A549 (cell line): ENCODE data around the gene PCBP3. TPM values are rescaled to one million over a fixed set of nuclear protein-coding genes. Genes with fewer than 3 reads are reported as not detected.

ENCODE experiments used
- ATAC-seq, 2 experiments: fragments of 200-7000 bp in 1 of 2; fragments of >200 bp in 1 of 2; cut with Nextera tagmentation in 1 of 2; cut with Tn5 transposase in 1 of 2; 3 replicates each; pipeline versions ENCODE4 v1.8.0 to v1.9.1; 2018 to 2020; ENCODE audit warnings: mild to moderate bottlenecking in 1 of 2, moderate library complexity in 1 of 2
- CTCF ChIA-PET: fragments of 300-600 bp; sonication (Branson Sonifier 250); formaldehyde crosslinking; extraction: SDS; loops from one replicate; lab custom pipeline; 2021; ENCODE audit warnings: antibody characterized with exemption, inconsistent platforms; lab: Yijun Ruan, JAX
- POLR2A ChIA-PET: fragments of 350-600 bp; formaldehyde crosslinking; extraction: SDS; loops from one replicate; lab custom pipeline; 2021; ENCODE audit warnings: antibody characterized with exemption, inconsistent platforms; lab: Yijun Ruan, JAX
- DNase-seq, 2 experiments: peaks; one replicate each; pipeline versions ENCODE4 v3.0.0 to v3.0.0-alpha.2; 2011 to 2016; ENCODE audit warnings: low read depth in 1 of 2, low spot score in 1 of 2
- FAIRE-seq: peaks from 2 replicates; lab custom pipeline; 2011; peaks lifted over from hg19 to GRCh38; lab: Jason Lieb, UNC
- H3K27ac ChIP-seq, 2 experiments: fragments of >200 bp; sonication (Bioruptor Twin); formaldehyde crosslinking; 3 replicates each; pipeline ENCODE4 v1.5.1; 2016 to 2017
- H3K4me1 ChIP-seq: fragments of >200 bp; sonication (Bioruptor Twin); formaldehyde crosslinking; 3 replicates; pipeline ENCODE4 v1.6.1; 2016
- H3K4me2 ChIP-seq: fragments of >200 bp; sonication (Bioruptor Twin); formaldehyde crosslinking; 3 replicates; pipeline ENCODE4 v1.6.1; 2016
- H3K4me3 ChIP-seq: fragments of >200 bp; sonication (Bioruptor Twin); formaldehyde crosslinking; 3 replicates; pipeline ENCODE4 v1.5.1; 2016
- H3K9me3 ChIP-seq: fragments of >200 bp; sonication (Bioruptor Twin); formaldehyde crosslinking; 3 replicates; pipeline ENCODE4 v1.6.1; 2016
- BHLHE40 ChIP-seq: IDR thresholded peaks from 2 replicates; pipeline ENCODE4 v1.6.1; 2012; ENCODE audit warnings: low read depth, low read length, inconsistent platforms
- CEBPB ChIP-seq, 2 experiments: fragments of >200 bp in 1 of 2; sonication (Bioruptor Twin) in 1 of 2; formaldehyde crosslinking in 1 of 2; IDR thresholded peaks; 2 replicates each; pipeline ENCODE4 v1.6.1; 2012 to 2016
- CHD4 ChIP-seq: fragments of 200-600 bp; sonication (generic); IDR thresholded peaks from 2 replicates; pipeline ENCODE4 v1.6.1; 2016; ENCODE audit warnings: antibody characterized with exemption, mild to moderate bottlenecking, borderline replicate concordance
- E2F6 ChIP-seq: IDR thresholded peaks from 2 replicates; pipeline ENCODE4 v1.6.1; 2012; ENCODE audit warnings: low read depth, borderline replicate concordance
- EP300 ChIP-seq, 2 experiments: fragments of >200 bp; sonication (Bioruptor Twin); formaldehyde crosslinking; IDR thresholded peaks; 2 replicates in 1 of 2; 3 replicates in 1 of 2; pipeline ENCODE4 v1.6.1; 2016 to 2017
- ESRRA ChIP-seq: fragments of 150-350 bp; IDR thresholded peaks from 2 replicates; pipeline ENCODE4 v1.6.1; 2014; ENCODE audit warnings: mild to moderate bottlenecking, low read length, borderline replicate concordance
- FOSL2 ChIP-seq, 2 experiments: fragments of 450-650 bp in 1 of 2; fragments of >200 bp in 1 of 2; sonication (Bioruptor Twin) in 1 of 2; formaldehyde crosslinking; IDR thresholded peaks; 2 replicates each; pipeline versions ENCODE4 v1.5.0 to v1.6.1; 2016 to 2020; ENCODE audit warnings: mild to moderate bottlenecking in 1 of 2, moderate library complexity in 1 of 2
- HOXB5 ChIP-seq: fragments of 250-450 bp; sonication (Bioruptor Pico); IDR thresholded peaks from 2 replicates; pipeline ENCODE4 v1.5.0; 2020; ENCODE audit warnings: mild to moderate bottlenecking, moderate library complexity
- JUNB ChIP-seq: fragments of >200 bp; sonication (Bioruptor Twin); formaldehyde crosslinking; IDR thresholded peaks from 2 replicates; pipeline ENCODE4 v1.6.1; 2016
- KDM1A ChIP-seq: fragments of 200-600 bp; sonication (generic); IDR thresholded peaks from 2 replicates; pipeline ENCODE4 v1.6.1; 2016; ENCODE audit warnings: low read depth, mild to moderate bottlenecking
- MAX ChIP-seq: IDR thresholded peaks from 2 replicates; pipeline ENCODE4 v1.6.1; 2012
- NR3C1 ChIP-seq: fragments of >200 bp; sonication (Bioruptor Twin); formaldehyde crosslinking; IDR thresholded peaks from 3 replicates; pipeline ENCODE4 v1.6.1; 2017
- POLR2A ChIP-seq: IDR thresholded peaks from 2 replicates; pipeline ENCODE4 v1.6.1; 2012; ENCODE audit warnings: mild to moderate bottlenecking, low read length
- POLR2AphosphoS2 ChIP-seq: conservative IDR thresholded peaks from 2 replicates; pipeline ENCODE4 v1.6.1; 2012; ENCODE audit warnings: low read length, improper control_type of control experiment, inconsistent platforms
- RARB ChIP-seq: fragments of 250-450 bp; sonication (Bioruptor Pico); IDR thresholded peaks from 2 replicates; pipeline ENCODE4 v1.8.0; 2021; ENCODE audit warnings: mild to moderate bottlenecking, moderate library complexity
- RCOR1 ChIP-seq: fragments of 150-350 bp; IDR thresholded peaks from 2 replicates; pipeline ENCODE4 v1.6.1; 2014; ENCODE audit warnings: antibody characterized with exemption, low read length, low read depth
- SMC3 ChIP-seq: fragments of >200 bp; sonication (Bioruptor Twin); formaldehyde crosslinking; IDR thresholded peaks from 3 replicates; pipeline ENCODE4 v1.6.1; 2018; ENCODE audit warnings: inconsistent platforms
- TFCP2L1 ChIP-seq: fragments of 250-450 bp; sonication (Bioruptor Pico); IDR thresholded peaks from 2 replicates; pipeline ENCODE4 v1.5.0; 2021; ENCODE audit warnings: mild to moderate bottlenecking
- USF2 ChIP-seq: fragments of 450-650 bp; IDR thresholded peaks from 2 replicates; pipeline ENCODE4 v1.6.1; 2014; ENCODE audit warnings: antibody characterized with exemption
- WGBS: methylation state at CpG from one replicate; pipeline ENCODE4 v1.1.6; 2017; ENCODE audit errors: missing lambda C conversion rate; 5-methylcytosine and 5-hydroxymethylcytosine counted together
- polyA plus RNA-seq, 4 experiments: library from polyadenylated mRNA; depleted of rRNA in 3 of 4; stranded (reverse); fragments of >200 nt; fragmentation: RNase III in 1 of 4; extraction: RNeasy Plus Mini Kit Qiagen cat#74134 plus additional on column Dnase treatment in 1 of 4; gene quantifications; 2 replicates in 3 of 4; 3 replicates in 1 of 4; pipeline ENCODE4 v1.2.3, GENCODE V29; 2011 to 2017
- TF ChIP-seq, protein P1 (sequence below): fragments of >200 bp; sonication (Bioruptor Twin); formaldehyde crosslinking; IDR thresholded peaks from 3 replicates; pipeline ENCODE4 v1.5.1; 2016
- TF ChIP-seq, protein P2 (sequence below): fragments of 150-350 bp; IDR thresholded peaks from 2 replicates; pipeline ENCODE4 v1.6.1; 2014; ENCODE audit warnings: low read depth, mild to moderate bottlenecking, low read length

PCBP3 gene
- polyA plus RNA-seq, 2 of the 4 experiments (the other 2 are of a cell fraction), result 0.30 to 0.34 TPM

DNA sequence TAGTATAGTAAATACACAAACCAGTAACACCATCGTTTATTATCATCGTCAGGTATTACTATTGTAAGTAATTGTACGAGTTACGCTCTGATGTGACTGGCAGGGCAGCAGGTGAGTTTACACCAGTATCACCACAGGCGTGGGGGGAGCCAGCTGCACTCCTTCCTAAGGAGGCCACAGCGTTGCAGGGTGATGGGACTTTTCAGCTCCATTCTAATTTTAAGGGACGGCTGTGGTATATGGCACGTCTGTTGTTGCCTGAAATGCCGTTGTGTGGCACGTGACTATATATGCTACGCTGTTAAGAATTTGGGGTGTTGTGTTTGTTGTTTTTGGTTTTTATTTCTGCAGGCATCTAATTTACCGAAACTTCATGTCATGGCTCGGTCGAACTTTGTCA is 173.3 kb downstream of the PCBP3 start:
- H3K27ac ChIP-seq, result no peak overlapping the region
- WGBS, result 85% methylated on average over 14 of the region's 14 CpGs
- CTCF ChIA-PET, result interaction anchor here (6.2 to 6.4 kb wide), 2 partner anchors 257 to 261 kb away, joined by 43 to 53 read pairs; no protein-coding TSS in a partner anchor
- POLR2A ChIA-PET, result no interaction called here
- FAIRE-seq (no peak), ATAC-seq (no peak), DNase-seq (no peak)
- peaks cover 28% of the 10 kb centered on the region for H3K4me1 ChIP-seq
- H3K4me2 ChIP-seq, result no peak overlapping the region
- no peak for TF ChIP-seq EP300 (IDR thresholded peaks at IDR 0.05)
- TF ChIP-seq ESRRA, result no peak
- TF ChIP-seq POLR2A, result no peak
- no peak for TF ChIP-seq CEBPB (IDR thresholded peaks at IDR 0.05)
- TF ChIP-seq KDM1A, result no peak
- TF ChIP-seq E2F6, result no peak
- TF ChIP-seq MAX, result no peak
- TF ChIP-seq TFCP2L1 (CRISPR knock-in tag), result no peak
- no peak for TF ChIP-seq FOSL2 (IDR thresholded peaks at IDR 0.05)
- no peak for TF ChIP-seq FOSL2 (CRISPR knock-in tag; IDR thresholded peaks at IDR 0.05)
- no peak for TF ChIP-seq RARB
- TF ChIP-seq USF2, result no peak
- TF ChIP-seq SMC3, result no peak
- no peak for TF ChIP-seq BHLHE40
- TF ChIP-seq HOXB5 (CRISPR knock-in tag), result no peak
- no peak for TF ChIP-seq JUNB
- TF ChIP-seq, protein P1, sequence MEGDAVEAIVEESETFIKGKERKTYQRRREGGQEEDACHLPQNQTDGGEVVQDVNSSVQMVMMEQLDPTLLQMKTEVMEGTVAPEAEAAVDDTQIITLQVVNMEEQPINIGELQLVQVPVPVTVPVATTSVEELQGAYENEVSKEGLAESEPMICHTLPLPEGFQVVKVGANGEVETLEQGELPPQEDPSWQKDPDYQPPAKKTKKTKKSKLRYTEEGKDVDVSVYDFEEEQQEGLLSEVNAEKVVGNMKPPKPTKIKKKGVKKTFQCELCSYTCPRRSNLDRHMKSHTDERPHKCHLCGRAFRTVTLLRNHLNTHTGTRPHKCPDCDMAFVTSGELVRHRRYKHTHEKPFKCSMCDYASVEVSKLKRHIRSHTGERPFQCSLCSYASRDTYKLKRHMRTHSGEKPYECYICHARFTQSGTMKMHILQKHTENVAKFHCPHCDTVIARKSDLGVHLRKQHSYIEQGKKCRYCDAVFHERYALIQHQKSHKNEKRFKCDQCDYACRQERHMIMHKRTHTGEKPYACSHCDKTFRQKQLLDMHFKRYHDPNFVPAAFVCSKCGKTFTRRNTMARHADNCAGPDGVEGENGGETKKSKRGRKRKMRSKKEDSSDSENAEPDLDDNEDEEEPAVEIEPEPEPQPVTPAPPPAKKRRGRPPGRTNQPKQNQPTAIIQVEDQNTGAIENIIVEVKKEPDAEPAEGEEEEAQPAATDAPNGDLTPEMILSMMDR, result no peak
- H3K4me3 ChIP-seq, result no peak overlapping the region
- H3K9me3 ChIP-seq, result no peaks in the 10 kb centered on the region

DNA sequence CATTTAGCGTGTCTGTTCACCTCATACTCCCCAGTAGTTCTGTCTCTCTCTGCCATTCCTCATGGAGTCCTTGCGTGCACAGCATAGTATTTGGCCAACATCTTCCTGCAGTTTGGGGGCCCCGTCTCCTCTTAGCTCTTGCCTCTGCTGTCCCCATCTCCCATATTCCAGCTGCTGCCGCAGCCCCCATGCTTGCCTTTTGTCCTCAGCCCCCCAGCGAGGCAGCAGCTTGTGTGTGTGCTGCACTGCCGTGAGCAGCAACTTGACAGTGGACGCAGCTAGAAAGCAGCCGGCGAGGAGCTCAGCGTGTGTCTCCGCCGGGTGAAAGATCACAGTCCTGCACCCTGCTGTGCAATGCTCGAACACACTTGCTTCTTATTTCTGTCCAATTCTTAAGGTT is 173.8 kb downstream of the PCBP3 start:
- FAIRE-seq, result no peak
- no peak overlapping the region for H3K4me3 ChIP-seq
- 84% methylated on average over 11 of the region's 13 CpGs for WGBS
- no peak for TF ChIP-seq NR3C1
- TF ChIP-seq POLR2A, result no peak
- TF ChIP-seq RCOR1, result no peak
- TF ChIP-seq POLR2AphosphoS2, result no peak
- no peak for TF ChIP-seq CHD4
- TF ChIP-seq, protein P2, sequence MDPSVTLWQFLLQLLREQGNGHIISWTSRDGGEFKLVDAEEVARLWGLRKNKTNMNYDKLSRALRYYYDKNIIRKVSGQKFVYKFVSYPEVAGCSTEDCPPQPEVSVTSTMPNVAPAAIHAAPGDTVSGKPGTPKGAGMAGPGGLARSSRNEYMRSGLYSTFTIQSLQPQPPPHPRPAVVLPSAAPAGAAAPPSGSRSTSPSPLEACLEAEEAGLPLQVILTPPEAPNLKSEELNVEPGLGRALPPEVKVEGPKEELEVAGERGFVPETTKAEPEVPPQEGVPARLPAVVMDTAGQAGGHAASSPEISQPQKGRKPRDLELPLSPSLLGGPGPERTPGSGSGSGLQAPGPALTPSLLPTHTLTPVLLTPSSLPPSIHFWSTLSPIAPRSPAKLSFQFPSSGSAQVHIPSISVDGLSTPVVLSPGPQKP, result no peak
- TF ChIP-seq, all 56 proteins: peak for 0
- peaks cover 28% of the 10 kb centered on the region for H3K4me1 ChIP-seq
- no peak overlapping the region for H3K4me2 ChIP-seq
- CTCF ChIA-PET, result interaction anchor here (6.2 to 6.4 kb wide), 2 partner anchors 257 to 261 kb away, joined by 43 to 53 read pairs; no protein-coding TSS in a partner anchor
- H3K27ac ChIP-seq, result no peak overlapping the region
- POLR2A ChIA-PET, result no interaction called here
- DNase-seq (no peak), ATAC-seq (no peak)
- no peaks in the 10 kb centered on the region for H3K9me3 ChIP-seq
